Esophagus muscularis mucosa (tissue), 4 donors: ENCODE results near the gene PTPRN. TPM values are rescaled to one million over a fixed set of nuclear protein-coding genes. Genes with fewer than 3 reads are reported as not detected.
A peak's percentile ranks its signal among the peaks of the same experiment; 100 is the strongest.

Source experiments
- DNase-seq: peaks from one replicate; pipeline ENCODE4 v3.0.0-alpha.2; 2017; ENCODE audit errors: extremely low spot score
- H3K27ac ChIP-seq, 4 donors: fragments of 200-600 bp; sonication (generic); replicated peaks in 1 of 4; 1 replicate in 3 of 4; 2 replicates in 1 of 4; pipeline ENCODE4 v1.5.1; 2016 to 2019; ENCODE audit warnings: mild to moderate bottlenecking in 1 of 4
- H3K27me3 ChIP-seq, 4 donors: fragments of 200-600 bp; sonication (generic); one replicate each; pipeline versions ENCODE4 v1.5.1 to v1.6.0; 2016 to 2019
- H3K36me3 ChIP-seq, 4 donors: fragments of 200-600 bp; sonication (generic); one replicate each; pipeline ENCODE4 v1.5.1; 2016 to 2019
- H3K4me1 ChIP-seq, 4 donors: fragments of 200-600 bp; sonication (generic); one replicate each; pipeline ENCODE4 v1.5.1; 2016 to 2019
- H3K4me3 ChIP-seq, 4 donors: fragments of 200-600 bp; sonication (generic); 1 replicate in 2 of 4; 2 replicates in 2 of 4; pipeline ENCODE4 v1.5.1; 2016 to 2019; ENCODE audit warnings: mild to moderate bottlenecking in 4 of 4, moderate library complexity in 1 of 4
- H3K9me3 ChIP-seq, 4 donors: fragments of 200-600 bp; sonication (generic); 1 replicate in 3 of 4; 2 replicates in 1 of 4; pipeline ENCODE4 v1.5.1; 2016 to 2019
- EP300 ChIP-seq: sonication (generic); formaldehyde crosslinking; IDR thresholded peaks from one replicate; pipeline ENCODE4 v1.6.1; 2017; ENCODE audit warnings: antibody characterized with exemption
- POLR2A ChIP-seq: fragments of 450-650 bp; IDR thresholded peaks from one replicate; pipeline ENCODE4 v1.6.1; 2017; ENCODE audit warnings: antibody characterized with exemption, moderate library complexity, mild to moderate bottlenecking, low read depth
- POLR2AphosphoS5 ChIP-seq, 2 donors: sonication (generic); formaldehyde crosslinking; IDR thresholded peaks; one replicate each; pipeline ENCODE4 v1.6.1; 2017; ENCODE audit warnings: antibody characterized with exemption in 2 of 2
- WGBS: methylation state at CpG from one replicate; pipeline ENCODE4 v1.1.5; 2018; 5-methylcytosine and 5-hydroxymethylcytosine counted together
- intact Hi-C: fragments of 100-400 bp; cut with DNase I; formaldehyde crosslinking; loops from one replicate; pipeline ENCODE4 v1.15.1; 2023
- total RNA-seq, 4 donors: library from RNA; depleted of rRNA; stranded (reverse); fragments of >200 nt; gene quantifications; one replicate each; pipeline versions ENCODE4 v1.1.0 to v1.2.1, GENCODE V29; 2016
- TF ChIP-seq, protein P1 (sequence below), 3 experiments: fragments of 200-600 bp in 2 of 3; fragments of 450-650 bp in 1 of 3; sonication (generic) in 2 of 3; IDR thresholded peaks; one replicate each; pipeline ENCODE4 v1.5.1; 2017 to 2019; ENCODE audit warnings: antibody characterized with exemption in 3 of 3, mild to moderate bottlenecking in 2 of 3, moderate library complexity in 1 of 3

Gene PTPRN
- total RNA-seq, 4 donors from 2014 or later, result 2.1 to 6.6 (median 4.1) TPM

DNA sequence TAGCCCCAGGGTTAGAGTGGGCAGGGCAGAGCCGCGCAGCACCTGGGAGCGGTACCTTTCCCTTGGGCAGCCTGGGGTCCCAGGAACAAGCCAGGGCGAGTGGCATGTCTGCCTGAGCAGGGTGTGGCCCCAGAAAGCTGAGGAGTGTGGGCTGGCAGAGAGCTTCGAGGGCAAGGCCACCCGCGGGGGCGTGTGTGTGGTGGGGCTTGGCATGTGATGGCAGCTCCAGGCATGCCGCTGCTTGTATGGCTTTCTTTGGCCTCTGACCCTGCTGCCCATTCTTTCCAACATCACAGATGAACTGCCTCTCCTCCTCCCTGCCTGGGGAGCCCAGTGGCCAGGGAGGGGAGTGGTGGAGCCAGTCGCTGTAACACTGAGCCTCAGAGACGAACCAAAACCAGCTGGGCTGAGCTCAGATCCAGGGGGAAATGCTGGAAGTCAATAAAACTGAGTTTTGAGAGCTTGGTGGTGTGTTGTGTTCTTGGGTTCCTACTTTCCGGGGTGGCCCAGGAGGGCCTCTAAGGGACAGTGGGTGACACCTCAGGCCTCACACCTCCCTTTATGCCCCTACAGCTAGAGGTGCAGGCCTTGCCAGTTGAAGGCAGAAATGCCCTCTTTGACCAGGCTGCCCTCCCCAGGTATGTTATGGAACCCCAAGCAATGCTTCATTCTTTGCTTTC is 22.6 kb downstream of the PTPRN start:
- Histone ChIP-seq H3K27me3 (no peaks in the 10 kb centered on the region), H3K27ac (peak overlapping the region; percentile 38 to 59 (median 48)), H3K4me1 (peaks cover 5 to 57% (median 45%) of the 10 kb centered on the region in 4 donors), H3K36me3 (peaks cover 23 to 53% (median 50%) of the 10 kb centered on the region in 4 donors), H3K9me3 (no peaks in the 10 kb centered on the region), H3K4me3 (no peak overlapping the region)
- intact Hi-C loops, result no loop called here
- DNase-seq, result no peak
- TF ChIP-seq, protein P1, sequence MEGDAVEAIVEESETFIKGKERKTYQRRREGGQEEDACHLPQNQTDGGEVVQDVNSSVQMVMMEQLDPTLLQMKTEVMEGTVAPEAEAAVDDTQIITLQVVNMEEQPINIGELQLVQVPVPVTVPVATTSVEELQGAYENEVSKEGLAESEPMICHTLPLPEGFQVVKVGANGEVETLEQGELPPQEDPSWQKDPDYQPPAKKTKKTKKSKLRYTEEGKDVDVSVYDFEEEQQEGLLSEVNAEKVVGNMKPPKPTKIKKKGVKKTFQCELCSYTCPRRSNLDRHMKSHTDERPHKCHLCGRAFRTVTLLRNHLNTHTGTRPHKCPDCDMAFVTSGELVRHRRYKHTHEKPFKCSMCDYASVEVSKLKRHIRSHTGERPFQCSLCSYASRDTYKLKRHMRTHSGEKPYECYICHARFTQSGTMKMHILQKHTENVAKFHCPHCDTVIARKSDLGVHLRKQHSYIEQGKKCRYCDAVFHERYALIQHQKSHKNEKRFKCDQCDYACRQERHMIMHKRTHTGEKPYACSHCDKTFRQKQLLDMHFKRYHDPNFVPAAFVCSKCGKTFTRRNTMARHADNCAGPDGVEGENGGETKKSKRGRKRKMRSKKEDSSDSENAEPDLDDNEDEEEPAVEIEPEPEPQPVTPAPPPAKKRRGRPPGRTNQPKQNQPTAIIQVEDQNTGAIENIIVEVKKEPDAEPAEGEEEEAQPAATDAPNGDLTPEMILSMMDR (IDR thresholded peaks at IDR 0.05), result no peak
- TF ChIP-seq EP300, result no peak
- TF ChIP-seq POLR2A, result no peak
- TF ChIP-seq POLR2AphosphoS5 (IDR thresholded peaks at IDR 0.05), result no peak
- 75% methylated on average over 12 of the region's 12 CpGs for WGBS

DNA sequence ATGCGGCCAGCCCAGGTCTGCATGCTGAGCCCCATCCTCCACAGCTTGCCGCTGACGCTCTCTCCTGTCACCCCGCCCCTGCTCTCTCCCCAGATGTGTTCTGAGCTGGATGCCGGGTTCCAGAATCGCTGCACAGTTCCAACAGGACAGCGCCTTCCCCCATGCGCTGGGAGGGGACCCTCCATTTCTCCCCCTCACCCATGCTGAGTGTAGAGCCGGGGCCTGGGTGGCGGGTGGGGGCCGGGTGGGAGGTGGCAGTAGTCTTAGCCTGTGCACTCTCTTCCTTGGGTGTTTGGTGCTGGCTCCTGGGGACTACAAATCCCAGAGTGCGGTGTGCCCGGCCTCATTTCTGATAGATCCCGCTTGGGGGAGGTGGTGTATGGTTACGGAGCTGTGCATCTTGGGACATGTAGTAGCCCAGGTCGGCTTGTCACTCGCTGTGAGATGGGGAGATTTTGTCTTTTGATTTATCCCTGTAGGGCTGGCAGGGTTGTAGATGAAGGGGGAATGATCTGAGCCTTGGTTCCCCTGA is 23.2 kb downstream of the PTPRN start:
- Histone ChIP-seq H3K27ac (peak overlapping the region; percentile 38 to 59 (median 48)), H3K27me3 (no peaks in the 10 kb centered on the region), H3K36me3 (peaks cover 23 to 58% (median 56%) of the 10 kb centered on the region in 4 donors), H3K4me3 (no peak overlapping the region), H3K9me3 (no peaks in the 10 kb centered on the region), H3K4me1 (peaks cover 10 to 64% (median 52%) of the 10 kb centered on the region in 4 donors)
- no peak for TF ChIP-seq EP300
- no peak for TF ChIP-seq POLR2AphosphoS5 (IDR thresholded peaks at IDR 0.05)
- TF ChIP-seq, protein P1 (IDR thresholded peaks at IDR 0.05), result no peak
- TF ChIP-seq POLR2A, result no peak
- no peak for DNase-seq
- WGBS, result 59% methylated on average over 17 of the region's 17 CpGs
- intact Hi-C loops, result no loop called here

DNA sequence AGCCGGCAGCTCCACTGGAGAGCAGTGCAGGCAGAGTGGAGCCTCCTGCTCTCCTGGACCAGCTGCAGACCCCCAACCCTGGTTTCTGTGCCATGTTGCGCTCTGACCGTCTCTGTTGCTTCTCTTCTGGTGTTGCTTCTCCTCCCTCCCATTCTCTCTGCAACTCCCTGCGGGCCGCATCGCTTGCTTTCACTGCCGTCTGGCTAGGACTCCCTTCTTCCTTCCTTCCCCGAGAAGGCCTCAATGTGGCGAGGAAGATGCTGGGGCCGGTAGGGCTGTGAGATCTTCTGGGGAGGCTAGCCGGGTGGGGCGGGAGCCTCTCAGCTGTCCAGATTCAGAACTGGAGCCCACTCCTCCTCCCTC is 23.8 kb downstream of the PTPRN start:
- peaks cover 23 to 64% (median 61%) of the 10 kb centered on the region in 4 donors for H3K36me3 ChIP-seq
- WGBS, result 88% methylated on average over 12 of the region's 12 CpGs
- H3K9me3 ChIP-seq, result no peaks in the 10 kb centered on the region
- no peaks in the 10 kb centered on the region for H3K27me3 ChIP-seq
- H3K4me1 ChIP-seq, result peaks cover 16 to 70% (median 58%) of the 10 kb centered on the region in 4 donors
- intact Hi-C loops, result no loop called here
- DNase-seq, result no peak
- H3K27ac ChIP-seq, result peak overlapping the region in 3 of 4 donors; percentile 43 to 59 (median 52)
- TF ChIP-seq POLR2A (no peak), EP300 (no peak), POLR2AphosphoS5 (IDR thresholded peaks at IDR 0.05) (no peak)
- TF ChIP-seq, protein P1 (IDR thresholded peaks at IDR 0.05), result no peak
- no peak overlapping the region for H3K4me3 ChIP-seq

DNA sequence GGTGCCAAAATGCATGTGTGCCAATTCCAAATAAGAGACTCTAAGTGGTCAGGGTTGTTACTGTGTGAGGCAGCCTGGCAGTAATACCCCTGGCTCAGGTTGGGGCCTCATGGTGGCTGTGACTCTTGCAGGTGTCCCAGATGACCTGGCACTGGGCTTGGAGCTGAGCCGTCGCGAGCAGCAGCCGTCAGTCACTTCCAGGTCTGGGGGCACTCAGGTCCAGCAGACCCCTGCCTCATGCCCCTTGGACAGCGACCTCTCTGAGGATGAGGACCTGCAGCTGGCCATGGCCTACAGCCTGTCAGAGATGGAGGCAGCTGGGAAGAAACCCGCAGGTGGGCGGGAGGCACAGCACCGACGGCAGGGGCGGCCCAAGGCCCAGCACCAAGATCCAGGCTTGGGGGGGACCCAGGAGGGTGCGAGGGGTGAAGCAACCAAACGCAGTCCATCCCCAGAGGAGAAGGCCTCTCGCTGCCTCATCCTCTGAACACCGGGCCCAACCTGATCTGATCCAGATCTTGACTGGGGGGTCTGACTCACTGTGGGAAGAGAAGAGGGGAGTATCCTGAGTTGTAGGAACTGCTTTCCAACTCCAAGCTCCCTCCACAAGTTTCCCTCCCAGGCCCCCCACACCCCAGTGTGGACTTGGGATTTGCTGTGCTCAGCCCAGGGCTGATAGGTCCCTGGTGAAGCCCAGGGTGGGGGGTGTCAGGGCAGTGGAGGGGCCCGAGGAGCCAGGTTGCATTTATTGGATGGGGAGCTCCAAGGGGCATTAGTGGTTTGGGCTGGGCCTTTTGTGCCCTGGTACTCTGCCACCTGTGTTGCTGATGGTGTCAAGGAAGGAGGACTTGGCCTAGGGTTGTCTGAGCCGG is 24.5 kb downstream of the PTPRN start:
- Histone ChIP-seq H3K4me1 (peaks cover 22 to 70% (median 59%) of the 10 kb centered on the region in 4 donors), H3K27me3 (no peaks in the 10 kb centered on the region), H3K27ac (peak overlapping the region in 1 of 4 donors; percentile 52), H3K36me3 (peaks cover 23 to 65% (median 61%) of the 10 kb centered on the region in 4 donors), H3K9me3 (no peaks in the 10 kb centered on the region), H3K4me3 (no peak overlapping the region)
- DNase-seq, result no peak
- TF ChIP-seq, protein P1 (IDR thresholded peaks at IDR 0.05), result no peak
- TF ChIP-seq EP300, result no peak
- no peak for TF ChIP-seq POLR2AphosphoS5 (IDR thresholded peaks at IDR 0.05)
- TF ChIP-seq POLR2A, result no peak
- intact Hi-C loops, result no loop called here
- 79% methylated on average over 15 of the region's 16 CpGs for WGBS
